Measurements from ENCODE around the gene GRB14.

- TF ChIP-seq CTCF (IDR thresholded peaks at IDR 0.05) (no peak), POLR2A (IDR thresholded peaks at IDR 0.05) (no peak), POLR2AphosphoS5 (IDR thresholded peaks at IDR 0.05) (no peak)
Measured at GRCh38 chr2:164574931-164575330, 46.4 kb downstream of the GRB14 start.

Measured in prostate gland (tissue), 2 donors.